K562 (cell line): Measurements from ENCODE around the gene FTO. TPM values are rescaled to one million over a fixed set of nuclear protein-coding genes. Genes with fewer than 3 reads are reported as not detected.

Experiments used
- ATAC-seq: fragments of 200-7000 bp; cut with Tn5 transposase; 3 replicates; pipeline ENCODE4 v1.9.1; 2020; ENCODE audit warnings: moderate library complexity
- BruUV-seq: library from RNA; stranded (reverse); fragments of 400-500 nt; replicated peaks from 2 replicates; lab custom pipeline; 2021; lab: Mats Ljungman, UMichigan
- CTCF ChIA-PET: fragments of 300-600 bp; formaldehyde crosslinking; extraction: SDS; loops from one replicate; lab custom pipeline; 2021; ENCODE audit warnings: low intra/inter-chr PET ratio; lab: Yijun Ruan, JAX
- POLR2A ChIA-PET: fragments of 300-600, 350-650 bp; sonication (Branson Sonifier 250); formaldehyde crosslinking; extraction: SDS; loops from one replicate; lab custom pipeline; 2021; ENCODE audit warnings: antibody characterized with exemption, inconsistent platforms; lab: Yijun Ruan, JAX
- DNase-seq, 4 experiments: peaks; one replicate each; pipeline versions ENCODE4 v3.0.0 to v3.0.0-alpha.2; 2011 to 2018; ENCODE audit warnings: low spot score in 3 of 4, mixed read lengths in 3 of 4; ENCODE audit errors: extremely low read depth in 1 of 4
- FAIRE-seq: peaks from 2 replicates; lab custom pipeline; 2011; peaks lifted over from hg19 to GRCh38; lab: Jason Lieb, UNC
- H2AFZ ChIP-seq: 2 replicates; pipeline ENCODE4 v1.6.0; 2011; ENCODE audit warnings: low read depth, low read length, control low read depth, inconsistent platforms
- H3K27ac ChIP-seq: fragments of 200-600 bp; 3 replicates; pipeline ENCODE4 v1.8.0; 2011; ENCODE audit warnings: low read depth, mild to moderate bottlenecking, control low read depth, inconsistent platforms, low read length, moderate library complexity, mixed read lengths; ENCODE audit errors: extremely low read depth
- H3K27me3 ChIP-seq, 2 experiments: fragments of 300-600 bp in 1 of 2; 2 replicates in 1 of 2; 3 replicates in 1 of 2; pipeline versions ENCODE4 v1.6.0 to v1.8.0; 2011; ENCODE audit warnings: inconsistent platforms in 2 of 2, low read length in 2 of 2, mild to moderate bottlenecking in 1 of 2, mixed read lengths in 1 of 2, moderate library complexity in 1 of 2; ENCODE audit not compliant: control insufficient read depth in 2 of 2, insufficient read depth in 2 of 2
- H3K36me3 ChIP-seq: fragments of 300-600 bp; 3 replicates; pipeline ENCODE4 v1.8.0; 2011; ENCODE audit warnings: mild to moderate bottlenecking, low read length, inconsistent platforms; ENCODE audit not compliant: control insufficient read depth, insufficient read depth
- H3K4me1 ChIP-seq, 2 experiments: fragments of 200-600 bp in 1 of 2; replicated peaks in 1 of 2; 2 replicates in 1 of 2; 3 replicates in 1 of 2; pipeline versions ENCODE4 v1.5.1 to v1.8.0; 2011; ENCODE audit warnings: inconsistent platforms in 2 of 2, low read length in 2 of 2, mild to moderate bottlenecking in 1 of 2, mixed read lengths in 1 of 2, moderate library complexity in 1 of 2; ENCODE audit not compliant: control insufficient read depth in 2 of 2, insufficient read depth in 2 of 2
- H3K4me2 ChIP-seq: 2 replicates; pipeline ENCODE4 v1.6.1; 2011; ENCODE audit warnings: low read length, control low read depth, inconsistent platforms, mixed read lengths; ENCODE audit not compliant: insufficient read depth
- H3K4me3 ChIP-seq: fragments of 200-600 bp; sonication (generic), shearing (Covaris generic); 2 replicates; pipeline ENCODE4 v1.5.1; 2016; ENCODE audit warnings: control low read depth, inconsistent platforms
- H3K79me2 ChIP-seq: fragments of 200-600 bp; 3 replicates; pipeline ENCODE4 v1.8.0; 2011; ENCODE audit warnings: low read length, inconsistent platforms; ENCODE audit not compliant: control insufficient read depth, insufficient read depth
- H3K9ac ChIP-seq, 2 experiments: 2 replicates each; pipeline versions ENCODE4 v1.6.0 to v1.6.1; 2011; ENCODE audit warnings: low read depth in 2 of 2, low read length in 2 of 2, control low read depth in 1 of 2, inconsistent platforms in 1 of 2, mild to moderate bottlenecking in 1 of 2, mixed read lengths in 1 of 2; ENCODE audit not compliant: insufficient read depth in 1 of 2
- H3K9me1 ChIP-seq: one replicate; pipeline ENCODE4 v1.6.0; 2011; ENCODE audit warnings: inconsistent platforms, mild to moderate bottlenecking, low read length, moderate library complexity; ENCODE audit not compliant: control insufficient read depth, insufficient read depth
- H3K9me3 ChIP-seq: replicated peaks from 2 replicates; pipeline ENCODE4 v1.5.1; 2011; ENCODE audit warnings: low read depth, low read length, inconsistent platforms; ENCODE audit not compliant: control insufficient read depth, insufficient read depth
- H4K20me1 ChIP-seq: replicated peaks from 2 replicates; pipeline ENCODE4 v1.6.1; 2011; ENCODE audit warnings: low read length, inconsistent platforms, mixed read lengths; ENCODE audit not compliant: control insufficient read depth, insufficient read depth
- GTF3C2 ChIP-seq: IDR thresholded peaks from 3 replicates; pipeline ENCODE4 v1.6.1; 2011; ENCODE audit warnings: borderline replicate concordance, mild to moderate bottlenecking, moderate library complexity; ENCODE audit not compliant: insufficient read length; ENCODE audit errors: extremely low read depth
- NFE2 ChIP-seq: IDR thresholded peaks from 2 replicates; pipeline ENCODE4 v1.6.1; 2014; ENCODE audit warnings: antibody characterized with exemption, low read depth
- PRPF4 ChIP-seq: fragments of 200-400 bp; formaldehyde crosslinking; IDR thresholded peaks from one replicate; pipeline ENCODE4 v1.6.1; 2017; ENCODE audit warnings: low read length, low read depth, mild to moderate bottlenecking; ENCODE audit not compliant: insufficient read depth, poor library complexity, severe bottlenecking
- ZNF507 ChIP-seq: conservative IDR thresholded peaks from 2 replicates; pipeline ENCODE4 v1.6.1; 2017; ENCODE audit warnings: missing genetic modification characterization, missing compliant biosample characterization
- ZNF589 ChIP-seq: fragments of 200-800 bp; sonication (Bioruptor generic); IDR thresholded peaks from 2 replicates; pipeline ENCODE4 v1.6.1; 2016; ENCODE audit warnings: low read depth, missing genetic modification characterization, missing compliant biosample characterization
- WGBS: fragments of 100-300 bp; shearing (Covaris generic); methylation state at CpG from one replicate; pipeline ENCODE4 v1.1.6; 2016; ENCODE audit warnings: low coverage, mixed read lengths; ENCODE audit not compliant: insufficient coverage; ENCODE audit errors: missing lambda C conversion rate; 5-methylcytosine and 5-hydroxymethylcytosine counted together
- in situ Hi-C: fragments of 300-500 bp; cut with MboI; formaldehyde crosslinking; loops from 4 replicates; pipeline ENCODE4 v1.15.0; 2018; ENCODE audit warnings: inconsistent platforms, mixed read lengths
- intact Hi-C: fragments of 100-400 bp; cut with micrococcal nuclease; formaldehyde crosslinking; loops from 2 replicates; pipeline ENCODE4 v1.14.2; 2022
- polyA plus RNA-seq, 8 experiments: library from polyadenylated mRNA; depleted of rRNA in 4 of 8; stranded (reverse) in 5 of 8; unstranded in 3 of 8; fragments of >200 nt; fragmentation: Nextera tagmentation in 2 of 8; fragmentation: Illumina TruSeq in 1 of 8; extraction: Ambion mirVana in 2 of 8; extraction: Trizol in 1 of 8; gene quantifications; 2 replicates each; pipeline versions ENCODE4 v1.2.1 to v1.2.3, GENCODE V29; 2011 to 2014; ENCODE audit warnings: inconsistent platforms in 1 of 8, missing spikeins in 1 of 8
- total RNA-seq, 7 experiments: library from RNA; depleted of rRNA in 6 of 7; stranded (reverse); fragments of >200 nt in 6 of 7; fragmentation: Illumina TruSeq in 2 of 7; extraction: Trizol in 2 of 7; gene quantifications; 2 replicates each; pipeline versions ENCODE4 v1.2.1 to v1.2.3, GENCODE V29; 2011 to 2021; ENCODE audit warnings: low replicate concordance in 1 of 7

Gene FTO
- total and polyA plus RNA-seq, 9 of the 15 experiments (the other 6 are each of a cell fraction or from before 2014, with no cell fraction given) = 11.3 to 27.7 (median 25.5) TPM

GRCh38 chr16:53843084-53843483 lies 139.1 kb downstream of the FTO start:
- Histone ChIP-seq H3K36me3 (no peaks in the 10 kb centered on the region), H3K9me1 (no peaks in the 10 kb centered on the region), H3K4me1 (0 out of 5 replicates have a peak, but pooled peaks cover 0 to 3% of the 10 kb centered on the region in 2 experiments), H2AFZ (no peak overlapping the region), H3K79me2 (no peaks in the 10 kb centered on the region), H3K27me3 (no peaks in the 10 kb centered on the region), H3K27ac (no peak overlapping the region), H4K20me1 (no peaks in the 10 kb centered on the region), H3K9ac (no peak overlapping the region), H3K4me2 (no peak overlapping the region), H3K4me3 (no peak overlapping the region), H3K9me3 (no peaks in the 10 kb centered on the region)
- TF ChIP-seq GTF3C2 = no peak
- TF ChIP-seq NFE2 = no peak
- no peak for TF ChIP-seq ZNF589
- TF ChIP-seq PRPF4 = no peak
- peak; percentile 30; the same call in 1 of the 2 replicates for TF ChIP-seq ZNF507 (tag)
- ChIA-PET CTCF (no interaction called here), POLR2A (no interaction called here)
- in situ Hi-C loops = no loop called here
- BruUV-seq = no TSS peak
- DNase-seq = no peak
- intact Hi-C loops = no loop called here
- ATAC-seq = no peak
- no peak for FAIRE-seq
- WGBS = 7% methylated on average over 1 of the region's 1 CpG
